GM12878 (cell line): ENCODE measurements around the gene TPCN1. TPM values are rescaled to one million over a fixed set of nuclear protein-coding genes. Genes with fewer than 3 reads are reported as not detected.
A peak's percentile ranks its signal among the peaks of the same experiment; 100 is the strongest.

Experiments used
- ATAC-seq: fragments of 200-7000 bp; cut with Tn5 transposase; 3 replicates; pipeline ENCODE4 v1.9.1; 2020; ENCODE audit warnings: mild to moderate bottlenecking, moderate library complexity
- BruUV-seq: library from RNA; stranded (reverse); fragments of 400-500 nt; replicated peaks from 2 replicates; lab custom pipeline; 2021; lab: Mats Ljungman, UMichigan
- CTCF ChIA-PET: fragments of 300-600 bp; sonication (Branson Sonifier 250); formaldehyde crosslinking; extraction: SDS; loops from one replicate; lab custom pipeline; 2021; ENCODE audit warnings: inconsistent platforms; lab: Yijun Ruan, JAX
- POLR2A ChIA-PET: fragments of 350-600 bp; formaldehyde crosslinking; extraction: SDS; loops from one replicate; lab custom pipeline; 2021; ENCODE audit warnings: inconsistent platforms; lab: Charles Lee
- RAD21 ChIA-PET: fragments of 300-600 bp; sonication (Branson Sonifier 250); formaldehyde crosslinking; loops from one replicate; lab custom pipeline; 2023; ENCODE audit warnings: antibody characterized with exemption; ENCODE audit not compliant: unreplicated experiment; lab: Charles Lee
- SMC1A ChIA-PET: fragments of 300-600 bp; sonication (Branson Sonifier 250); formaldehyde crosslinking; loops from one replicate; lab custom pipeline; 2023; ENCODE audit not compliant: unreplicated experiment, uncharacterized antibody; lab: Charles Lee
- DNase-seq: peaks from one replicate; pipeline ENCODE4 v3.0.0-alpha.2; 2011; ENCODE audit warnings: low read depth, low spot score
- FAIRE-seq: peaks from 3 replicates; lab custom pipeline; 2011; peaks lifted over from hg19 to GRCh38; lab: Jason Lieb, UNC
- H2AFZ ChIP-seq: 2 replicates; pipeline ENCODE4 v1.6.0; 2011; ENCODE audit warnings: low read depth, low read length, control low read depth; ENCODE audit not compliant: control insufficient read depth
- H3K27ac ChIP-seq: 2 replicates; pipeline ENCODE4 v1.5.1; 2011; ENCODE audit warnings: control low read depth; ENCODE audit not compliant: control insufficient read depth, insufficient read depth
- H3K27me3 ChIP-seq, 2 experiments: replicated peaks in 1 of 2; 2 replicates each; pipeline versions ENCODE4 v1.6.0 to v1.6.1; 2011; ENCODE audit warnings: low read length in 1 of 2; ENCODE audit not compliant: control insufficient read depth in 2 of 2, insufficient read depth in 2 of 2
- H3K36me3 ChIP-seq, 2 experiments: 2 replicates each; pipeline ENCODE4 v1.5.1; 2011; ENCODE audit warnings: low read length in 1 of 2; ENCODE audit not compliant: control insufficient read depth in 2 of 2, insufficient read depth in 2 of 2
- H3K4me1 ChIP-seq: 2 replicates; pipeline ENCODE4 v1.6.1; 2011; ENCODE audit warnings: mild to moderate bottlenecking, low read length, moderate library complexity, mixed read lengths; ENCODE audit not compliant: control insufficient read depth, insufficient read depth
- H3K4me2 ChIP-seq: 2 replicates; pipeline ENCODE4 v1.6.0; 2011; ENCODE audit warnings: control low read depth; ENCODE audit not compliant: control insufficient read depth, insufficient read depth
- H3K4me3 ChIP-seq: fragments of 200-600 bp; sonication (generic); 2 replicates; pipeline ENCODE4 v1.5.1; 2016
- H3K79me2 ChIP-seq: 2 replicates; pipeline ENCODE4 v1.6.0; 2011; ENCODE audit warnings: low read length; ENCODE audit not compliant: control insufficient read depth, insufficient read depth
- H3K9ac ChIP-seq: 2 replicates; pipeline ENCODE4 v1.8.0; 2011; ENCODE audit warnings: low read length, control low read depth, mixed read lengths; ENCODE audit not compliant: control insufficient read depth, insufficient read depth
- H3K9me3 ChIP-seq: replicated peaks from 3 replicates; pipeline ENCODE4 v1.5.1; 2011; ENCODE audit warnings: mild to moderate bottlenecking, low read length; ENCODE audit not compliant: control insufficient read depth, insufficient read depth
- H4K20me1 ChIP-seq: 2 replicates; pipeline ENCODE4 v1.6.0; 2011; ENCODE audit not compliant: control insufficient read depth, insufficient read depth
- HDGF ChIP-seq: fragments of 450-650 bp; IDR thresholded peaks from 2 replicates; pipeline ENCODE4 v1.6.1; 2016; ENCODE audit warnings: antibody characterized with exemption
- IKZF1 ChIP-seq: fragments of 450-650 bp; conservative IDR thresholded peaks from 2 replicates; pipeline ENCODE4 v1.6.1; 2017; ENCODE audit warnings: antibody characterized with exemption, mild to moderate bottlenecking
- IKZF2 ChIP-seq, 2 experiments: fragments of 450-650 bp; IDR thresholded peaks; 2 replicates each; pipeline ENCODE4 v1.6.1; 2017; ENCODE audit warnings: mild to moderate bottlenecking in 2 of 2, moderate library complexity in 2 of 2
- LARP7 ChIP-seq: fragments of 450-650 bp; IDR thresholded peaks from 2 replicates; pipeline ENCODE4 v1.6.1; 2017; ENCODE audit warnings: mild to moderate bottlenecking
- POLR2A ChIP-seq: IDR thresholded peaks from 2 replicates; pipeline ENCODE4 v1.6.1; 2011; ENCODE audit warnings: low read depth, mild to moderate bottlenecking, low read length
- POLR2AphosphoS2 ChIP-seq: IDR thresholded peaks from 2 replicates; pipeline ENCODE4 v1.6.1; 2011; ENCODE audit warnings: low read depth, mild to moderate bottlenecking, low read length, improper control_type of control experiment, moderate library complexity
- POLR2AphosphoS5 ChIP-seq: IDR thresholded peaks from 2 replicates; pipeline ENCODE4 v1.6.1; 2011; ENCODE audit warnings: mild to moderate bottlenecking, low read length, inconsistent platforms
- RB1 ChIP-seq: fragments of 450-650 bp; formaldehyde crosslinking; IDR thresholded peaks from 2 replicates; pipeline ENCODE4 v1.6.1; 2017; ENCODE audit warnings: mild to moderate bottlenecking, borderline replicate concordance
- RELB ChIP-seq: fragments of 450-650 bp; IDR thresholded peaks from 2 replicates; pipeline ENCODE4 v1.6.1; 2017; ENCODE audit warnings: low read depth, mild to moderate bottlenecking, moderate library complexity
- SP1 ChIP-seq: IDR thresholded peaks from one replicate; pipeline ENCODE4 v1.6.1; 2011; ENCODE audit warnings: low read depth, low read length
- TAF1 ChIP-seq: IDR thresholded peaks from 2 replicates; pipeline ENCODE4 v1.6.1; 2011; ENCODE audit warnings: mild to moderate bottlenecking, low read depth, low read length, borderline replicate concordance
- TARDBP ChIP-seq: IDR thresholded peaks from 2 replicates; pipeline ENCODE4 v1.6.1; 2016; ENCODE audit warnings: borderline replicate concordance
- TCF12 ChIP-seq: IDR thresholded peaks from 2 replicates; pipeline ENCODE4 v1.6.1; 2011; ENCODE audit warnings: low read depth, mild to moderate bottlenecking, low read length
- ZBTB33 ChIP-seq: fragments of 450-650 bp; IDR thresholded peaks from 2 replicates; pipeline ENCODE4 v1.6.1; 2017; ENCODE audit warnings: mild to moderate bottlenecking
- ZNF217 ChIP-seq: fragments of 450-650 bp; IDR thresholded peaks from 2 replicates; pipeline ENCODE4 v1.6.1; 2017; ENCODE audit warnings: antibody characterized with exemption, mild to moderate bottlenecking
- ZNF687 ChIP-seq: fragments of 450-650 bp; IDR thresholded peaks from 2 replicates; pipeline ENCODE4 v1.6.1; 2017; ENCODE audit warnings: mild to moderate bottlenecking, moderate library complexity
- WGBS: methylation state at CpG from one replicate; pipeline ENCODE4 v1.1.6; 2016; ENCODE audit warnings: low lambda C conversion rate; ENCODE audit not compliant: insufficient replicate concordance, insufficient coverage; ENCODE audit errors: missing lambda C conversion rate; 5-methylcytosine and 5-hydroxymethylcytosine counted together
- in situ Hi-C: fragments of 300-500 bp; cut with MboI; formaldehyde crosslinking; loops from 9 replicates; pipeline ENCODE4 v1.14.3; 2018; ENCODE audit warnings: mixed read lengths
- intact Hi-C: fragments of 100-400 bp; cut with micrococcal nuclease; formaldehyde crosslinking; loops from one replicate; pipeline ENCODE4 v1.14.2; 2022; ENCODE audit not compliant: unreplicated experiment
- polyA plus RNA-seq, 11 experiments: library from polyadenylated mRNA; depleted of rRNA in 4 of 11; unstranded in 6 of 11; stranded (reverse) in 5 of 11; fragments of >200 nt; fragmentation: Nextera tagmentation in 4 of 11; fragmentation: Illumina TruSeq in 1 of 11; extraction: Ambion mirVana in 4 of 11; extraction: Trizol in 1 of 11; gene quantifications; 1 replicate in 1 of 11; 2 replicates in 10 of 11; pipeline versions ENCODE4 v1.2.1 to v1.2.3, GENCODE V29; 2011 to 2016; ENCODE audit warnings: inconsistent platforms in 2 of 11, missing spikeins in 2 of 11, low read depth in 1 of 11
- total RNA-seq, 4 experiments: library from RNA; depleted of rRNA in 3 of 4; stranded (reverse); fragments of >200 nt in 3 of 4; fragmentation: Illumina TruSeq in 1 of 4; extraction: Trizol in 1 of 4; gene quantifications; 2 replicates each; pipeline versions ENCODE4 v1.2.1 to v1.2.3, GENCODE V29; 2013 to 2021

TPCN1 gene
- total and polyA plus RNA-seq, 10 of the 15 experiments (the other 5 are each of a cell fraction or from before 2014, with no cell fraction given) = 0.79 to 30.9 (median 19.4) TPM

- Histone ChIP-seq H3K27me3 (no peaks in the 10 kb centered on the region), H3K36me3 (no peaks in the 10 kb centered on the region; a peak in 1 of 4 replicates), H3K9ac (peak within 1 kb of the TSS; percentile 74), H3K27ac (peak within 1 kb of the TSS; percentile 22; the same call in 1 of the 2 replicates), H3K9me3 (no peaks in the 10 kb centered on the region), H3K4me2 (peak within 1 kb of the TSS; percentile 96), H4K20me1 (no peaks in the 10 kb centered on the region), H3K79me2 (no peaks in the 10 kb centered on the region; the same call in 1 of the 2 replicates), H2AFZ (peak within 1 kb of the TSS; percentile 87), H3K4me1 (no peaks in the 10 kb centered on the region), H3K4me3 (peak within 1 kb of the TSS; percentile 74)
- CTCF ChIA-PET = interaction anchor here (0.6 to 1.6 kb wide), 7 partner anchors 9 to 161 kb away, joined by 3 to 6 read pairs (median 3); partner anchors contain the start of gene PLBD2
- FAIRE-seq (peak; percentile 86), DNase-seq (no peak), ATAC-seq (peak; percentile 98)
- BruUV-seq = no TSS peak
- RAD21 ChIA-PET = interaction anchor here (0.5 to 1.2 kb wide), 5 partner anchors 8 to 148 kb away, joined by 3 to 5 read pairs (median 3); no protein-coding TSS in a partner anchor
- in situ Hi-C loops = no loop called here
- 1% methylated on average over 50 of the region's 62 CpGs for WGBS
- SMC1A ChIA-PET = interaction anchor here (0.6 to 1.5 kb wide), 13 partner anchors 8 to 149 kb away, joined by 3 to 8 read pairs (median 3); partner anchors contain the start of gene PLBD2
- intact Hi-C loops = loop anchor here (2.0 kb wide), 1 partner anchor 24 kb away; the partner anchor contains the start of gene PLBD2
- POLR2A ChIA-PET = interaction anchor here (0.6 to 1.2 kb wide), 12 partner anchors 8 to 1645 kb away, joined by 4 to 9 read pairs (median 6); partner anchors contain the start of gene TPCN1
- TF ChIP-seq TCF12 (peak; percentile 29; the same call in 1 of the 2 replicates), HDGF (0 out of 2 replicates have a peak, but pooled peaks have one; percentile 28), ZNF687 (peak; percentile 59), TARDBP (no peak), POLR2AphosphoS5 (peak; percentile 80), POLR2A (peak; percentile 94), RB1 (peak; percentile 58), ZNF217 (0 out of 2 replicates have a peak, but pooled peaks have one; percentile 3), IKZF2 (IDR thresholded peaks at IDR 0.05) (peak in 1 of 2 experiments; percentile 4; a peak in 1 of 4 replicates), LARP7 (peak; percentile 71; the same call in 1 of the 2 replicates), RELB (peak; percentile 68), POLR2AphosphoS2 (peak; percentile 86; the same call in 1 of the 2 replicates), IKZF1 (peak; percentile 76), TAF1 (peak; percentile 33; the same call in 1 of the 2 replicates), SP1 (peak; percentile 72), ZBTB33 (no peak)
Measured at GRCh38 chr12:113334786-113335539, 113.7 kb downstream of the TPCN1 start, which contains the start of gene SLC8B1. SLC8B1 (minus strand) TSS chr12:113335109; CDS start chr12:113332878, 2,231 bp downstream.
